Measurements from ENCODE around the gene IPO8.

DNA sequence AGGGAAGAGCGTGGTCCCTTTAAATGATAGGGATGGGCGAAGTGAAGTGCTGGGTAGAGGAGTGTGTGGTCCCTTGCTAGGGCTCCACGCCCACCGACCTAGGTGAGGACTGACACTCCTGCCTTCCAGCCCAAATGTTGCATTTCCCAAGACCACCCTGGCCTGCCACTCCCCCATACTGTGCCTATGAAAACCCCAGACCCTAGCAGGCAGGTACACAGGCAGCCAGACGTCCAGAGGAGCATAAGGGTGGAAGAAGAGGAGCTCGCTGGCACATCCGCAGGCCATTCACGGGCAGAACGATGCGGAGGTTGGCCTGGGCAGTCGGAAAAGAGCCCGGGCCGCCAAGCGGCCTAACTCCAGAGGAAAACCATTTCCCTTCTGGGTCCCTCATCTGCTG lies 817 bp upstream of the IPO8 start:
- TF ChIP-seq CTCF (IDR thresholded peaks at IDR 0.05) (no peak), POLR2A (IDR thresholded peaks at IDR 0.05) (no peak), EP300 (IDR thresholded peaks at IDR 0.05) (no peak), POLR2AphosphoS5 (IDR thresholded peaks at IDR 0.05) (no peak)
